HG03558 (cell line): Measurements from ENCODE around the gene SLC51A.

Source experiments
- ATAC-seq: cut with Tn5 transposase; IDR thresholded peaks from one replicate; pipeline ENCODE4 v1.9.1; 2021; ENCODE audit warnings: moderate number of reproducible peaks; ENCODE audit not compliant: unreplicated experiment; ENCODE audit errors: extremely low read depth

Gene SLC51A

GRCh38 chr3:196210673-196211556 lies 5.4 kb upstream of the SLC51A start, which contains the start of gene ZDHHC19:
TSS of gene ZDHHC19 (minus strand) at chr3:196211400. CDS start at chr3:196211315, 85 bp downstream.
- ATAC-seq = no peak

- no peak for ATAC-seq
Observed at GRCh38 chr3:196214783-196215441, 1.4 kb upstream of the SLC51A start.

- no peak for ATAC-seq
Observed at GRCh38 chr3:196215493-196216020, 777 bp upstream of the SLC51A start.

- no peak for ATAC-seq
Observed at GRCh38 chr3:196216681-196217211, 412 bp downstream of the SLC51A start.

DNA sequence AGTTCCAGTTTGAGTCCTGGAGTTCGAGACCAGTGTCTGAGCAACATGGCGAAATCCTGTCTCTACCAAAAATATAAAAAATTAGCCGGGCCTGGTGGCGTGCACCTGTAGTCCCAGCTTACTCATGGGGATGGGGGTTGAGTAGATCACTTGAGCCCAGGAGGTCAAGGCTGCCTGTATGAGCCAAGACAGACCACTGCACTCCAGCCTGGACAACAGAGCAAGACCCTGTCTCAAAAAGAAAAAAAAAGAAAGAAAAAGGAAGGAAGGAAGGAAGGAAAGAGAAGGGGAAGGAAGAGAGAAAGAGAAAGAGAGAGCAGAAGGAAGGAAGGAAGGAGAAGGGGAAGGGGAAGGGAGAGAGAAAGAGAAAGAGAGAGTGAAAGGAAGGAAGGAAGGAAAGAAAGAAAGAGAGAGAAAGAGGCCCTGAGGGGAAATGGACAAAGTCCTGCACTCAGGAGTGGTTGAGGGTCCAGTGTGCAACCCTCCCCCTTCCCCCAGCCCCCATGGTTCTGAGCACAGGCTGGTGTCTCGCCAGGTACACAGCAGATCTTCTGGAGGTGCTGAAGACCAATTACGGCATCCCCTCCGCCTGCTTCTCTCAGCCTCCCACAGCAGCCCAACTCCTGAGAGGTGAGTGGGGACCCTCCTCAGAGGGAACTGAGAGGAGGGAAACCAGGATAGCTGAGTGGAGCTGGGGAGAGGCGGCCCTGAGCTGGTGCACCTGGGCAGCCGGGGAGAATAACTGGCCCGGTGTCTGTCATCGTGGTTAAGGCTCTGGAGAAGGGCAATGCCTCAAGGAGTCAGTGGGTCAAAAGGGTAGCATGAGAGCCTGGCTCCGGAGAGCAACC lies 1.2 kb downstream of the SLC51A start:
- no peak for ATAC-seq

DNA sequence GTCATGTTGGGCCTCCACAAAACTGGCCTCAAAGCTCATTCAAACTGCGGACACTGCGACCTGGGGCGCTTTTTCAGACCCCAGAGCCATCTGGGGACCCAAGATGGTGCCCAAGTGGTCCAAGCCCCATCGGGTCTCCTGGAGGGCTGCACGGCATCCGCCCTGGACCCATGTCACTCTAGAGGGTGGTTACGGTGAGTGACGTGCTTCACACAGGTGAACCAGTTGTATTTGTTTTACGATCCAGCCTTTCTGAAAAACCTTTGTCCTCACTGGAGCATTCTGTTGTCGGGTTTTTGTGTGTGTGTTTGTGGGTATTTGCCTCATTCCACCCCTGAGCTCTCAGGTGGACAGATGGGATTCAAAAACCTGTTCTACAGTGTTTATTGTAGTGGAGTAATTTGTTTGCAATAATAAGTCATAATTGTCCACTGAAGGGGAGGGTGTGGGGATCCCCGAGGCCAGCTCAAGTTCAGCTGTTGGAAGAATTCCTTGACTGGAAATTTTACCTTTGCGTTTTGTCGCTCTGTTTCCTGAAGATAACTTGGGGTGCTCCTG lies 1.9 kb downstream of the SLC51A start:
- ATAC-seq = no peak

- ATAC-seq = no peak
Observed at GRCh38 chr3:196219194-196219969, 3.0 kb downstream of the SLC51A start.

DNA sequence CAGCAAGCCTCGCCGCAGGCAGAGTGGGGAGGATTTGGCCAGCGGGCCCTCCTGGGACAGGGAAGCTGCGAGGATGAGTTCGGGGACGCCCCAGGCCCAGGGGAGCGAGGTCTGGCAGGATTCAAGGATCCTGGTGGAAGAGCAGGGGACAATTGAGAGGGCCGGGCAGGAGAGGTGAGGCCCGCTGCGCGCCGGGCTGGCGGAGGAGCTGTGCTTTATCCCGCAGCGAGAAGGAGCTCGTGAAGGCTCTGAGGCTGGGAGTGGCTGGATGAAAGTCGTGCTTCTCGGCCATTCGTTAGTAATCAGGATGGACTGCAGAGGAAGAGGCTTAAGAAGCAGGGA lies 3.6 kb downstream of the SLC51A start:
- no peak for ATAC-seq

- ATAC-seq = no peak
Observed at GRCh38 chr3:196220587-196220986, 4.3 kb downstream of the SLC51A start.

GRCh38 chr3:196220991-196221390 lies 4.7 kb downstream of the SLC51A start:
- ATAC-seq = no peak

- no peak for ATAC-seq
Observed at GRCh38 chr3:196222876-196223595, 6.7 kb downstream of the SLC51A start.

- ATAC-seq = no peak
Observed at GRCh38 chr3:196225086-196225485, 8.8 kb downstream of the SLC51A start.

GRCh38 chr3:196225763-196226364 lies 9.5 kb downstream of the SLC51A start:
- no peak for ATAC-seq

- no peak for ATAC-seq
Observed at GRCh38 chr3:196227121-196227561, 10.8 kb downstream of the SLC51A start.

DNA sequence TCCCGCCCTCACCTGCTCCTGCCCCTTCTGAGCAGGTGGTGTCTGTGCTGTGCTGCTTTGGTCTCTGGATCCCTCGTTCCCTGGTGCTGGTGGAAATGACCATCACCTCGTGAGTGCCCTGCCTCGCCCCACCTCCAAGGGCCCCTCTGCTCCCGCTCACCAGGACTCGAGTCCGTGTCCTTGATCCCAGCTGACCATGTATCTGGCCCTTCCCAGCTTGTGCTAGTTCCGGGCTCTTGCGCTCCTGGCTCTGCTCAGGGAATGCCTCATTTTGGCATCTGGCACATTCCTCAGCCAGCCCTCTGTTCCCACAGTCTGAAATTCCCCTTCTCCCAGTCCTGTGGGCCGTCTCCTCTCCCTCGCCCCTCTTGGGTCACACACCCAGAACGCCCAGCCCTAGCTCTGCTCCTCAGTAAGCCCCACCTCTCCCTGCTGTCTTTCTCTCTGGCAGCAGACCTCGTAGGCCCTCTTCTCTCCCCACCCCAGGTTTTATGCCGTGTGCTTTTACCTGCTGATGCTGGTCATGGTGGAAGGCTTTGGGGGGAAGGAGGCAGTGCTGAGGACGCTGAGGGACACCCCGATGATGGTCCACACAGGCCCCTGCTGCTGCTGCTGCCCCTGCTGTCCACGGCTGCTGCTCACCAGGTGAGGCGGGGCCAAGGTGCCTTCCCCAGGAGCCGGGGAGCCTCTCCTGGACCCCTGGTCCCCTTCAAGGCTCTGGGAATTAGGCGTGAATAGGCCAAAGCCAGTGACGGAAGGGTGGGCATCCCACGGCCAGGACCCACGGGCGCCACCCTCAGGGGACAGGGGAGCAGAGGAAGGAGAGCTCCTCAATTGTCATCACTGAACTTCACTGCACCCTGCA lies 11.5 kb downstream of the SLC51A start:
- no peak for ATAC-seq

- no peak for ATAC-seq
Observed at GRCh38 chr3:196232154-196232881, 16.0 kb downstream of the SLC51A start.

DNA sequence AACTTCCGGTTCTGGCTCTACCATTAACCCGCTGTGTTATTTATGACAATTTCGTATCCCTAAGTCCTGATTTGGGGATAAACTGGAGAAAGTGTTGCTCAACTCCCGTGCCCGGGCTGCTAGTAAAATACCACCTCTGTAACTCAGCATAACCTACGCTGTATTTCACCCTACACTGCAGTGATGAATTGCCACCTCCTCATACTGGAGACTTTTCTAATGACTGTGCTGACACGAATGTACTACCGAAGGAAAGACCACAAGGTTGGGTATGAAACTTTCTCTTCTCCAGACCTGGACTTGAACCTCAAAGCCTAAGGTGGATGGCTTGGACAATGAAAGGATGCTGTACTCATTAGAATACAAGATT lies 16.5 kb downstream of the SLC51A start:
- no peak for ATAC-seq
